ENCODE results near the gene TRAPPC12.

- TF ChIP-seq CTCF (IDR thresholded peaks at IDR 0.05): no peak
- no peak for TF ChIP-seq POLR2AphosphoS5 (IDR thresholded peaks at IDR 0.05)
- no peak for TF ChIP-seq POLR2A (IDR thresholded peaks at IDR 0.05)
- TF ChIP-seq EP300 (IDR thresholded peaks at IDR 0.05): no peak
These were observed 72.6 kb downstream of the TRAPPC12 start for GRCh38 chr2:3451926-3452671.
